Natural killer cell (primary cell): ENCODE results near the gene ASB1. TPM values are rescaled to one million over a fixed set of nuclear protein-coding genes. Genes with fewer than 3 reads are reported as not detected.

ENCODE experiments used
- ATAC-seq, 3 donors: fragments of 150-1000 bp in 2 of 3; fragments of 200-7000 bp in 1 of 3; cut with Tn5 transposase; 1 replicate in 1 of 3; 2 replicates in 2 of 3; pipeline ENCODE4 v1.10.0; 2021; ENCODE audit warnings: mild to moderate bottlenecking in 2 of 3, moderate library complexity in 2 of 3
- DNase-seq, 2 donors: peaks; one replicate each; pipeline versions ENCODE4 v3.0.0 to v3.0.0-alpha.2; 2013 to 2021; ENCODE audit warnings: mixed read lengths in 1 of 2
- H3K27ac ChIP-seq: one replicate; pipeline ENCODE4 v1.5.1; 2013; ENCODE audit warnings: mild to moderate bottlenecking, low read length
- H3K27me3 ChIP-seq: one replicate; pipeline ENCODE4 v1.6.1; 2013; ENCODE audit warnings: low read length; ENCODE audit not compliant: control insufficient read depth, insufficient read depth
- H3K36me3 ChIP-seq: one replicate; pipeline ENCODE4 v1.6.1; 2013; ENCODE audit warnings: low read length; ENCODE audit not compliant: control insufficient read depth, insufficient read depth
- H3K4me1 ChIP-seq: one replicate; pipeline ENCODE4 v1.6.1; 2013; ENCODE audit warnings: low read length; ENCODE audit not compliant: control insufficient read depth, insufficient read depth
- H3K4me3 ChIP-seq: one replicate; pipeline ENCODE4 v1.5.1; 2013; ENCODE audit warnings: low read length
- H3K9me3 ChIP-seq: one replicate; pipeline ENCODE4 v1.6.1; 2013; ENCODE audit warnings: low read length; ENCODE audit not compliant: control insufficient read depth, insufficient read depth
- H3K27ac Mint-ChIP-seq, 2 donors: one replicate each; pipeline ENCODE4 v1.8.0; 2022; ENCODE audit warnings: mild to moderate bottlenecking in 2 of 2, mixed read lengths in 2 of 2, moderate library complexity in 1 of 2
- H3K27me3 Mint-ChIP-seq, 2 donors: one replicate each; pipeline ENCODE4 v1.8.0; 2022; ENCODE audit warnings: low read depth in 2 of 2, mixed read lengths in 2 of 2
- H3K36me3 Mint-ChIP-seq: one replicate; pipeline ENCODE4 v1.8.0; 2022; ENCODE audit warnings: mixed read lengths
- H3K4me1 Mint-ChIP-seq, 2 donors: one replicate each; pipeline ENCODE4 v1.8.0; 2022; ENCODE audit warnings: mixed read lengths in 2 of 2
- H3K4me3 Mint-ChIP-seq: one replicate; pipeline ENCODE4 v1.8.0; 2022; ENCODE audit warnings: mild to moderate bottlenecking, moderate library complexity, mixed read lengths
- H3K9me3 Mint-ChIP-seq, 2 donors: one replicate each; pipeline ENCODE4 v1.8.0; 2022; ENCODE audit warnings: mixed read lengths in 2 of 2
- CTCF ChIP-seq: fragments of 200-600 bp; IDR thresholded peaks from one replicate; pipeline ENCODE4 v1.8.0; 2022; ENCODE audit warnings: antibody characterized with exemption
- WGBS: methylation state at CpG from one replicate; pipeline ENCODE4 v1.1.7; 2013; ENCODE audit warnings: missing lambda C conversion rate; ENCODE audit not compliant: insufficient coverage; 5-methylcytosine and 5-hydroxymethylcytosine counted together
- intact Hi-C: fragments of 100-400 bp; cut with micrococcal nuclease; formaldehyde crosslinking; loops from one replicate; pipeline ENCODE4 v1.14.2; 2022
- total RNA-seq, 4 donors: library from RNA; stranded (reverse); fragments of 120-200 nt in 1 of 4; gene quantifications; one replicate each; pipeline versions ENCODE4 v1.2.3 to v1.2.4, GENCODE V29; 2013 to 2022

Gene ASB1
- total RNA-seq, 3 donors from 2014 or later (not counting 1 experiment from before 2014, with no cell fraction given) = 38.3 to 47.5 (median 38.9) TPM

GRCh38 chr2:238465487-238466242 lies 38.9 kb downstream of the ASB1 start:
- Mint-ChIP-seq H3K4me3 (no peak overlapping the region), H3K36me3 (peaks cover 8% of the 10 kb centered on the region), H3K27me3 (no peaks in the 10 kb centered on the region), H3K4me1 (no peaks in the 10 kb centered on the region), H3K27ac (no peak overlapping the region), H3K9me3 (peaks cover 0 to 5% of the 10 kb centered on the region in 2 donors)
- ATAC-seq = no peak
- intact Hi-C loops = no loop called here
- 93% methylated on average over 22 of the region's 22 CpGs for WGBS
- Histone ChIP-seq H3K4me3 (no peak overlapping the region), H3K4me1 (no peaks in the 10 kb centered on the region), H3K36me3 (peaks cover 2% of the 10 kb centered on the region), H3K9me3 (no peaks in the 10 kb centered on the region), H3K27me3 (no peaks in the 10 kb centered on the region), H3K27ac (no peak overlapping the region)
- DNase-seq = no peak
- TF ChIP-seq CTCF = no peak

GRCh38 chr2:238466243-238466756 lies 39.6 kb downstream of the ASB1 start:
- Mint-ChIP-seq H3K4me1 (no peaks in the 10 kb centered on the region), H3K27ac (no peak overlapping the region), H3K27me3 (no peaks in the 10 kb centered on the region), H3K9me3 (peaks cover 0 to 6% of the 10 kb centered on the region in 2 donors), H3K36me3 (peaks cover 8% of the 10 kb centered on the region), H3K4me3 (no peak overlapping the region)
- no peak overlapping the region for H3K27ac ChIP-seq
- 95% methylated on average over 10 of the region's 10 CpGs for WGBS
- H3K36me3 ChIP-seq = peaks cover 2% of the 10 kb centered on the region
- H3K4me1 ChIP-seq = no peaks in the 10 kb centered on the region
- H3K9me3 ChIP-seq = no peaks in the 10 kb centered on the region
- H3K27me3 ChIP-seq = no peaks in the 10 kb centered on the region
- no peak overlapping the region for H3K4me3 ChIP-seq
- intact Hi-C loops = no loop called here
- ATAC-seq = no peak
- no peak for TF ChIP-seq CTCF
- no peak for DNase-seq

GRCh38 chr2:238467062-238467461 lies 40.3 kb downstream of the ASB1 start:
- Mint-ChIP-seq H3K4me3 (no peak overlapping the region), H3K27me3 (no peaks in the 10 kb centered on the region), H3K27ac (no peak overlapping the region), H3K4me1 (no peaks in the 10 kb centered on the region), H3K9me3 (peaks cover 0 to 9% of the 10 kb centered on the region in 2 donors), H3K36me3 (peaks cover 9% of the 10 kb centered on the region)
- peaks cover 2% of the 10 kb centered on the region for H3K36me3 ChIP-seq
- no peaks in the 10 kb centered on the region for H3K27me3 ChIP-seq
- no peaks in the 10 kb centered on the region for H3K9me3 ChIP-seq
- no peak overlapping the region for H3K27ac ChIP-seq
- no peak for TF ChIP-seq CTCF
- H3K4me3 ChIP-seq = no peak overlapping the region
- no peak for ATAC-seq
- 83% methylated on average over 4 of the region's 4 CpGs for WGBS
- no peak for DNase-seq
- intact Hi-C loops = no loop called here
- no peaks in the 10 kb centered on the region for H3K4me1 ChIP-seq
